H1 (cell line): ENCODE data around the gene PACSIN1. TPM values are rescaled to one million over a fixed set of nuclear protein-coding genes. Genes with fewer than 3 reads are reported as not detected.

Source experiments
- ATF2 ChIP-seq: IDR thresholded peaks from 2 replicates; pipeline ENCODE4 v1.6.1; 2012; ENCODE audit warnings: low read length, inconsistent platforms
- CBX8 ChIP-seq: fragments of 300-800, 300-1000 bp; sonication (generic); IDR thresholded peaks from 2 replicates; pipeline ENCODE4 v1.7.1; 2016; ENCODE audit warnings: low read depth, low read length, borderline replicate concordance
- EP300 ChIP-seq, 2 experiments: IDR thresholded peaks; 1 replicate in 1 of 2; 2 replicates in 1 of 2; pipeline ENCODE4 v1.6.1; 2011 to 2012; ENCODE audit warnings: low read depth in 2 of 2, low read length in 2 of 2, mild to moderate bottlenecking in 2 of 2, borderline replicate concordance in 1 of 2, inconsistent platforms in 1 of 2, moderate library complexity in 1 of 2
- NANOG ChIP-seq: IDR thresholded peaks from 2 replicates; pipeline ENCODE4 v1.6.1; 2011; ENCODE audit warnings: low read length, low read depth, mild to moderate bottlenecking, inconsistent platforms; ENCODE audit not compliant: insufficient read depth, poor library complexity, severe bottlenecking
- TAF7 ChIP-seq: optimal IDR thresholded peaks from 2 replicates; pipeline ENCODE3; 2011; ENCODE audit warnings: low read depth, mild to moderate bottlenecking, inconsistent platforms, low read length, moderate library complexity, borderline replicate concordance
- polyA plus RNA-seq, 7 experiments: library from polyadenylated mRNA; depleted of rRNA in 3 of 7; stranded (reverse) in 5 of 7; unstranded in 2 of 7; fragments of >200 nt in 5 of 7; fragments of 200-250 nt in 2 of 7; gene quantifications; 1 replicate in 5 of 7; 2 replicates in 1 of 7; 4 replicates in 1 of 7; pipeline versions ENCODE4 v1.2.1 to v1.2.3, GENCODE V29; 2011 to 2013; ENCODE audit warnings: missing spikeins in 2 of 7, mixed read lengths in 2 of 7
- total RNA-seq: library from RNA; stranded (reverse); fragmentation: NEBNext Ultra II Directional; extraction: Animal tissue kit (Norgen Biotek cat#: 25700); gene quantifications from 2 replicates; pipeline ENCODE4 v1.2.1, GENCODE V29; 2021
- TF ChIP-seq, protein P1 (sequence below), 3 experiments: IDR thresholded peaks; 1 replicate in 2 of 3; 2 replicates in 1 of 3; pipeline versions ENCODE4 v1.5.1 to v1.6.1; 2011; ENCODE audit warnings: low read length in 3 of 3, mild to moderate bottlenecking in 3 of 3, inconsistent platforms in 2 of 3, low read depth in 1 of 3, moderate library complexity in 1 of 3; ENCODE audit not compliant: insufficient read depth in 1 of 3; ENCODE audit errors: control extremely low read depth in 1 of 3
- TF ChIP-seq, protein P2 (sequence below): IDR thresholded peaks from 2 replicates; pipeline ENCODE4 v1.6.1; 2012; ENCODE audit warnings: inconsistent platforms

PACSIN1 gene
- total and polyA plus RNA-seq, 2 of the 8 experiments (the other 6 are each of a cell fraction or from before 2014, with no cell fraction given) = 5.9 to 11.1 TPM

- TF ChIP-seq, protein P1, sequence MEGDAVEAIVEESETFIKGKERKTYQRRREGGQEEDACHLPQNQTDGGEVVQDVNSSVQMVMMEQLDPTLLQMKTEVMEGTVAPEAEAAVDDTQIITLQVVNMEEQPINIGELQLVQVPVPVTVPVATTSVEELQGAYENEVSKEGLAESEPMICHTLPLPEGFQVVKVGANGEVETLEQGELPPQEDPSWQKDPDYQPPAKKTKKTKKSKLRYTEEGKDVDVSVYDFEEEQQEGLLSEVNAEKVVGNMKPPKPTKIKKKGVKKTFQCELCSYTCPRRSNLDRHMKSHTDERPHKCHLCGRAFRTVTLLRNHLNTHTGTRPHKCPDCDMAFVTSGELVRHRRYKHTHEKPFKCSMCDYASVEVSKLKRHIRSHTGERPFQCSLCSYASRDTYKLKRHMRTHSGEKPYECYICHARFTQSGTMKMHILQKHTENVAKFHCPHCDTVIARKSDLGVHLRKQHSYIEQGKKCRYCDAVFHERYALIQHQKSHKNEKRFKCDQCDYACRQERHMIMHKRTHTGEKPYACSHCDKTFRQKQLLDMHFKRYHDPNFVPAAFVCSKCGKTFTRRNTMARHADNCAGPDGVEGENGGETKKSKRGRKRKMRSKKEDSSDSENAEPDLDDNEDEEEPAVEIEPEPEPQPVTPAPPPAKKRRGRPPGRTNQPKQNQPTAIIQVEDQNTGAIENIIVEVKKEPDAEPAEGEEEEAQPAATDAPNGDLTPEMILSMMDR (IDR thresholded peaks at IDR 0.05; ENCODE audit: control extremely low read depth in 1 of 3, insufficient read depth in 1 of 3, low read depth in 1 of 3, low read length in 3 of 3) = no peak
- TF ChIP-seq ATF2 (no peak), CBX8 (no peak), NANOG (no peak), EP300 (IDR thresholded peaks at IDR 0.05; ENCODE audit: borderline replicate concordance in 1 of 2, low read depth in 2 of 2, low read length in 2 of 2) (no peak), TAF7 (peak; percentile 41)
- TF ChIP-seq, protein P2, sequence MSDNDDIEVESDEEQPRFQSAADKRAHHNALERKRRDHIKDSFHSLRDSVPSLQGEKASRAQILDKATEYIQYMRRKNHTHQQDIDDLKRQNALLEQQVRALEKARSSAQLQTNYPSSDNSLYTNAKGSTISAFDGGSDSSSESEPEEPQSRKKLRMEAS = no peak; the same call in 1 of the 2 replicates
These were observed 638 bp downstream of the PACSIN1 start (continued) for GRCh38 chr6:34466242-34467185.
